Loucy (cell line): ENCODE results near the gene GNAO1.

ENCODE experiments used
- H2AFZ ChIP-seq: fragments of 200-600 bp; sonication (generic); 2 replicates; pipeline ENCODE4 v1.6.0; 2016; ENCODE audit warnings: antibody characterized with exemption, mild to moderate bottlenecking, low read length, moderate library complexity
- H3F3A ChIP-seq: fragments of 200-600 bp; 2 replicates; pipeline ENCODE4 v1.6.0; 2016; ENCODE audit warnings: antibody characterized with exemption, low read depth, mild to moderate bottlenecking
- H3K27me3 ChIP-seq: fragments of 200-600 bp; sonication (generic); 2 replicates; pipeline ENCODE4 v1.6.1; 2014; ENCODE audit warnings: low read length, mild to moderate bottlenecking; ENCODE audit not compliant: insufficient read depth, poor library complexity, severe bottlenecking
- H3K36me3 ChIP-seq: fragments of 200-600 bp; sonication (generic); 2 replicates; pipeline ENCODE4 v1.6.1; 2016; ENCODE audit warnings: low read length; ENCODE audit not compliant: insufficient read depth
- H3K4me1 ChIP-seq: fragments of 200-600 bp; sonication (generic); 2 replicates; pipeline ENCODE4 v1.5.1; 2014; ENCODE audit warnings: low read length, mild to moderate bottlenecking; ENCODE audit not compliant: insufficient read depth, poor library complexity, severe bottlenecking
- H3K4me2 ChIP-seq: fragments of 200-600 bp; sonication (generic); 2 replicates; pipeline ENCODE4 v1.6.0; 2014; ENCODE audit warnings: antibody characterized with exemption, low read length, low read depth, mild to moderate bottlenecking; ENCODE audit not compliant: poor library complexity, severe bottlenecking
- H3K4me3 ChIP-seq: fragments of 200-600 bp; sonication (generic); 2 replicates; pipeline ENCODE4 v1.5.1; 2014; ENCODE audit warnings: low read length, mild to moderate bottlenecking, mixed read lengths; ENCODE audit not compliant: poor library complexity, severe bottlenecking
- H3K79me2 ChIP-seq: fragments of 200-600 bp; sonication (generic); 2 replicates; pipeline ENCODE4 v1.6.1; 2014; ENCODE audit warnings: low read length; ENCODE audit not compliant: insufficient read depth
- H3K9ac ChIP-seq: fragments of 200-600 bp; sonication (generic); 2 replicates; pipeline ENCODE4 v1.6.0; 2014; ENCODE audit warnings: mild to moderate bottlenecking, low read depth, low read length, moderate library complexity; ENCODE audit not compliant: poor library complexity, severe bottlenecking
- H3K9me2 ChIP-seq: fragments of 200-600 bp; sonication (generic); replicated peaks from 2 replicates; pipeline ENCODE4 v1.6.1; 2016; ENCODE audit warnings: low read depth, low read length, mixed read lengths
- H3K9me3 ChIP-seq: fragments of 200-600 bp; sonication (generic); 2 replicates; pipeline ENCODE4 v1.6.1; 2014; ENCODE audit warnings: mild to moderate bottlenecking, antibody characterized with exemption, low read length, low read depth; ENCODE audit not compliant: insufficient read depth
- H4K20me1 ChIP-seq: fragments of 200-600 bp; sonication (generic); 2 replicates; pipeline ENCODE4 v1.6.0; 2014; ENCODE audit warnings: antibody characterized with exemption, low read length, mild to moderate bottlenecking; ENCODE audit not compliant: insufficient read depth, poor library complexity, severe bottlenecking
- CTCF ChIP-seq: fragments of 200-600 bp; sonication (generic); conservative IDR thresholded peaks from 2 replicates; pipeline ENCODE4 v1.5.1; 2014; ENCODE audit warnings: mild to moderate bottlenecking, antibody characterized with exemption, low read length
- EZH2phosphoT487 ChIP-seq: fragments of 200-600 bp; IDR thresholded peaks from 2 replicates; pipeline ENCODE4 v1.6.1; 2018; ENCODE audit warnings: antibody characterized with exemption, mild to moderate bottlenecking, moderate library complexity, borderline replicate concordance

The GNAO1 gene

GRCh38 chr16:56309008-56309407 is 117.7 kb downstream of the GNAO1 start:
- H3K4me2 ChIP-seq = no peak overlapping the region
- H3K9me2 ChIP-seq = no peaks in the 10 kb centered on the region
- no peak overlapping the region for H2AFZ ChIP-seq
- H3K36me3 ChIP-seq = no peaks in the 10 kb centered on the region
- no peak overlapping the region for H3K4me3 ChIP-seq
- H3K9ac ChIP-seq = no peak overlapping the region
- TF ChIP-seq EZH2phosphoT487 (no peak), CTCF (no peak)
- H3K4me1 ChIP-seq = no peaks in the 10 kb centered on the region
- H3K9me3 ChIP-seq = no peaks in the 10 kb centered on the region
- H3F3A ChIP-seq = no peaks in the 10 kb centered on the region
- no peaks in the 10 kb centered on the region for H3K27me3 ChIP-seq
- H4K20me1 ChIP-seq = no peaks in the 10 kb centered on the region
- H3K79me2 ChIP-seq = no peaks in the 10 kb centered on the region

- Histone ChIP-seq H3K27me3 (no peaks in the 10 kb centered on the region), H2AFZ (no peak overlapping the region), H3K9me2 (no peaks in the 10 kb centered on the region), H3K9ac (no peak overlapping the region), H3K4me1 (no peaks in the 10 kb centered on the region), H3K4me2 (no peak overlapping the region), H3K9me3 (no peaks in the 10 kb centered on the region), H3K36me3 (no peaks in the 10 kb centered on the region), H4K20me1 (no peaks in the 10 kb centered on the region), H3K4me3 (no peak overlapping the region), H3K79me2 (no peaks in the 10 kb centered on the region), H3F3A (no peaks in the 10 kb centered on the region)
- TF ChIP-seq EZH2phosphoT487 = no peak
- no peak for TF ChIP-seq CTCF
These were observed 119.4 kb downstream of the GNAO1 start for GRCh38 chr16:56310690-56311089.

GRCh38 chr16:56311208-56312027 is 120.1 kb downstream of the GNAO1 start:
- Histone ChIP-seq H2AFZ (no peak overlapping the region), H3K4me3 (no peak overlapping the region), H3K9me3 (no peaks in the 10 kb centered on the region), H3K4me2 (no peak overlapping the region), H3K4me1 (no peaks in the 10 kb centered on the region), H3K9ac (no peak overlapping the region), H3K36me3 (no peaks in the 10 kb centered on the region), H3K79me2 (no peaks in the 10 kb centered on the region), H4K20me1 (no peaks in the 10 kb centered on the region), H3K27me3 (no peaks in the 10 kb centered on the region), H3K9me2 (no peaks in the 10 kb centered on the region), H3F3A (no peaks in the 10 kb centered on the region)
- TF ChIP-seq CTCF (peak; percentile 70), EZH2phosphoT487 (no peak)
